SK-N-SH (cell line): ENCODE measurements around the gene LEPROT. TPM values are rescaled to one million over a fixed set of nuclear protein-coding genes. Genes with fewer than 3 reads are reported as not detected.
A peak's percentile ranks its signal among the peaks of the same experiment; 100 is the strongest.

Experiments
- CTCF ChIA-PET: fragments of 300-600, 350-600 bp; formaldehyde crosslinking; extraction: SDS; loops from one replicate; lab custom pipeline; 2021; lab: Yijun Ruan, JAX
- POLR2A ChIA-PET: fragments of 350-600 bp; sonication (Branson Sonifier 250); formaldehyde crosslinking; extraction: SDS; loops from one replicate; lab custom pipeline; 2020; ENCODE audit warnings: antibody characterized with exemption, inconsistent platforms; lab: Yijun Ruan, JAX
- DNase-seq: peaks from one replicate; pipeline ENCODE4 v3.0.0; 2012
- H2AFZ ChIP-seq: fragments of 200-600 bp; sonication (generic); 2 replicates; pipeline ENCODE4 v1.8.1; 2016; ENCODE audit warnings: antibody characterized with exemption, mild to moderate bottlenecking, low read depth
- H3F3A ChIP-seq: fragments of 200-600 bp; sonication (generic); replicated peaks from 2 replicates; pipeline ENCODE3; 2016; ENCODE audit warnings: antibody characterized with exemption, mild to moderate bottlenecking; ENCODE audit not compliant: insufficient read depth
- H3K27ac ChIP-seq, 2 experiments: fragments of 200-500 bp in 1 of 2; fragments of 200-600 bp in 1 of 2; sonication (Bioruptor generic) in 1 of 2; sonication (generic), shearing (Covaris generic) in 1 of 2; 2 replicates each; pipeline versions ENCODE4 v1.5.1 to v1.6.1; 2014 to 2016; ENCODE audit warnings: low read depth in 2 of 2, inconsistent platforms in 1 of 2, low read length in 1 of 2, mild to moderate bottlenecking in 1 of 2, mixed read lengths in 1 of 2
- H3K27me3 ChIP-seq: fragments of 200-600 bp; sonication (generic), shearing (Covaris generic); 2 replicates; pipeline ENCODE4 v1.6.1; 2016; ENCODE audit warnings: mixed run types; ENCODE audit not compliant: insufficient read depth
- H3K36me3 ChIP-seq, 2 experiments: fragments of 200-500 bp in 1 of 2; fragments of 200-600 bp in 1 of 2; sonication (Bioruptor generic) in 1 of 2; sonication (generic) in 1 of 2; replicated peaks in 1 of 2; 2 replicates each; pipeline versions ENCODE3 to v1.5.1; 2014 to 2016; ENCODE audit warnings: low read length in 1 of 2, mild to moderate bottlenecking in 1 of 2; ENCODE audit not compliant: insufficient read depth in 2 of 2, control insufficient read depth in 1 of 2
- H3K4me1 ChIP-seq, 2 experiments: fragments of 200-500 bp in 1 of 2; fragments of 200-600 bp in 1 of 2; sonication (Bioruptor generic) in 1 of 2; sonication (generic), shearing (Covaris generic) in 1 of 2; 2 replicates each; pipeline versions ENCODE4 v1.5.1 to v1.6.1; 2014 to 2016; ENCODE audit warnings: low read depth in 1 of 2, low read length in 1 of 2, mixed run types in 1 of 2; ENCODE audit not compliant: insufficient read depth in 2 of 2, control insufficient read depth in 1 of 2
- H3K4me2 ChIP-seq: fragments of 200-600 bp; sonication (generic), shearing (Covaris generic); 2 replicates; pipeline ENCODE4 v1.6.1; 2017; ENCODE audit warnings: mixed run types
- H3K4me3 ChIP-seq, 2 experiments: fragments of 200-500 bp in 1 of 2; fragments of 200-600 bp in 1 of 2; sonication (Bioruptor generic) in 1 of 2; sonication (generic), shearing (Covaris generic) in 1 of 2; 2 replicates each; pipeline versions ENCODE4 v1.5.1 to v1.8.1; 2014 to 2016; ENCODE audit warnings: low read depth in 2 of 2, inconsistent platforms in 1 of 2, low read length in 1 of 2, mild to moderate bottlenecking in 1 of 2, mixed read lengths in 1 of 2, moderate library complexity in 1 of 2
- H3K79me2 ChIP-seq: fragments of 200-600 bp; sonication (generic); 2 replicates; pipeline ENCODE4 v1.8.1; 2017; ENCODE audit warnings: mild to moderate bottlenecking; ENCODE audit not compliant: insufficient read depth
- H3K9ac ChIP-seq: fragments of 200-600 bp; sonication (generic); 2 replicates; pipeline ENCODE4 v1.6.1; 2017; ENCODE audit warnings: mixed run types
- H3K9me2 ChIP-seq: fragments of 200-600 bp; sonication (generic); 2 replicates; pipeline ENCODE4 v1.6.1; 2017; ENCODE audit warnings: mixed run types
- H3K9me3 ChIP-seq: fragments of 200-600 bp; sonication (generic); 2 replicates; pipeline ENCODE4 v1.6.1; 2017; ENCODE audit warnings: mixed run types, mild to moderate bottlenecking, moderate library complexity
- H4K20me1 ChIP-seq: fragments of 200-600 bp; sonication (generic); 2 replicates; pipeline ENCODE4 v1.6.1; 2017; ENCODE audit warnings: mild to moderate bottlenecking, mixed run types; ENCODE audit not compliant: insufficient read depth
- CHD2 ChIP-seq: fragments of 150-350 bp; IDR thresholded peaks from 2 replicates; pipeline ENCODE4 v1.6.1; 2018; ENCODE audit warnings: low read length; ENCODE audit not compliant: partially characterized antibody
- EZH2phosphoT487 ChIP-seq: fragments of 200-600 bp; sonication (generic); IDR thresholded peaks from 2 replicates; pipeline ENCODE4 v1.6.1; 2017; ENCODE audit warnings: low read depth, mixed run types, mild to moderate bottlenecking, antibody characterized with exemption, moderate library complexity, borderline replicate concordance
- FOSL2 ChIP-seq: IDR thresholded peaks from 2 replicates; pipeline ENCODE4 v1.4.0; 2012; ENCODE audit warnings: low read depth, mild to moderate bottlenecking, moderate library complexity, borderline replicate concordance
- FOXJ3 ChIP-seq: sonication (generic); formaldehyde crosslinking; IDR thresholded peaks from 2 replicates; pipeline ENCODE4 v1.5.1; 2020; ENCODE audit warnings: mild to moderate bottlenecking, missing genetic modification reagents
- FOXM1 ChIP-seq: IDR thresholded peaks from 2 replicates; pipeline ENCODE4 v1.4.0; 2012; ENCODE audit warnings: low read depth, mild to moderate bottlenecking
- MXI1 ChIP-seq: IDR thresholded peaks from 2 replicates; pipeline ENCODE4 v1.6.1; 2012; ENCODE audit warnings: mild to moderate bottlenecking, low read depth, low read length, improper control_type of control experiment
- NFIC ChIP-seq: IDR thresholded peaks from 2 replicates; pipeline ENCODE4 v1.4.0; 2012; ENCODE audit warnings: borderline replicate concordance
- NRF1 ChIP-seq: IDR thresholded peaks from 2 replicates; pipeline ENCODE4 v1.6.1; 2012; ENCODE audit warnings: low read depth, mild to moderate bottlenecking, low read length
- RFX5 ChIP-seq: IDR thresholded peaks from 2 replicates; pipeline ENCODE4 v1.6.1; 2012; ENCODE audit warnings: mild to moderate bottlenecking, improper control_type of control experiment, low read length
- RXRA ChIP-seq: IDR thresholded peaks from 2 replicates; pipeline ENCODE4 v1.4.0; 2012; ENCODE audit warnings: low read depth, mild to moderate bottlenecking, borderline replicate concordance
- SIN3A ChIP-seq: IDR thresholded peaks from 2 replicates; pipeline ENCODE4 v1.6.1; 2012; ENCODE audit warnings: low read depth, mild to moderate bottlenecking, low read length, moderate library complexity, borderline replicate concordance
- SMC3 ChIP-seq: IDR thresholded peaks from 2 replicates; pipeline ENCODE4 v1.6.1; 2012; ENCODE audit warnings: low read depth, low read length, improper control_type of control experiment
- TAF1 ChIP-seq: IDR thresholded peaks from 2 replicates; pipeline ENCODE4 v1.6.1; 2012; ENCODE audit warnings: low read depth, mild to moderate bottlenecking, low read length, moderate library complexity, borderline replicate concordance
- TEAD4 ChIP-seq: IDR thresholded peaks from 2 replicates; pipeline ENCODE4 v1.4.0; 2012; ENCODE audit warnings: mild to moderate bottlenecking, borderline replicate concordance; ENCODE audit not compliant: insufficient read depth
- YY1 ChIP-seq: IDR thresholded peaks from 2 replicates; pipeline ENCODE4 v1.4.0; 2012; ENCODE audit warnings: low read depth, mild to moderate bottlenecking
- WGBS: methylation state at CpG from one replicate; pipeline ENCODE4 v1.1.6; 2017; ENCODE audit warnings: low lambda C conversion rate; 5-methylcytosine and 5-hydroxymethylcytosine counted together
- polyA plus RNA-seq, 3 experiments: library from polyadenylated mRNA; depleted of rRNA; stranded (reverse); fragments of >200 nt; gene quantifications; 2 replicates each; pipeline ENCODE4 v1.2.3, GENCODE V29; 2012
- TF ChIP-seq, protein P1 (sequence below): IDR thresholded peaks from 2 replicates; pipeline ENCODE4 v1.4.0; 2012; ENCODE audit warnings: low read depth, borderline replicate concordance
- TF ChIP-seq, protein P2 (sequence below): IDR thresholded peaks from 2 replicates; pipeline ENCODE4 v1.4.0; 2012; ENCODE audit warnings: low read depth
- TF ChIP-seq, protein P3 (sequence below): IDR thresholded peaks from 2 replicates; pipeline ENCODE4 v1.6.1; 2012; ENCODE audit warnings: mild to moderate bottlenecking, low read depth, low read length, moderate library complexity
- TF ChIP-seq, protein P4 (sequence below): fragments of 150-350 bp; IDR thresholded peaks from 2 replicates; pipeline ENCODE4 v1.6.1; 2016; ENCODE audit warnings: mild to moderate bottlenecking, low read depth, low read length

The LEPROT gene
- polyA plus RNA-seq, 1 of the 3 experiments (the other 2 are of a cell fraction) = 38.9 TPM

DNA sequence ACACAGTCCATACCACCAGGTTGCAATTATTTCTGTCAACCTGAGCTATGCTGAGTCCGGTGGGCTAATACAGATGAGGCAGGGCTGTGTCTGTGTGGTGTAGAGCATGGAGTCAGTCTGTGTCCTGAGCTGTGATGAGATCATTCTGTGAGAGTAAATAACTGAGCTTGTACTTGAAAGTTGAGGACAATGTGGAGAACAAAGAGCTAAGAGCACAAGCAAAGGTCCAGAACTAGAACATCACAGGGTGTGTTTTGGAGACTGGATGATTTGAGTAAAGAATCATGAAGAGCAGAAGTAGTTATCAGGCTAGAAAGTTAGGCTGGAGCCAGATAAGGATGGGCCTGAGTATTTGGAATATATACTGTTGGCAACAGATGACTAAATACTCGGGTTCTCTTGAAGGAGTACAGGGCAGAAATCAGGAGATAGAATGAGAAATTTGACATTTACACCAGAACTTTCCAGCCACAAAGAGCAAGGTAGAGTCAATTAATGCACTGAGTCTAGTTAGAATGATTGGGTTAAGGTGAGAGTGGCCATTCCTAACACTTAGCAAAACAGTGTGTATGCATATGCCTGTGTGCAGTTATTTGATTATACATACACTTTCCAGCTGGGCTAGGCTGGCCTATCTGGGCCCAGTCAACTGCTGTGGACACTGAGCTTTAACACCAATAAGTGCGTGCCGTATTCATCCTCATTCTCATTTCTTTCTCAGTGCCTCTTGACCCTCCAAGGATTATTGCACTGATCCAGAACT, 48.8 kb downstream of the LEPROT start:
- no peak for DNase-seq
- WGBS = 46% methylated on average over 4 of the region's 4 CpGs
- Histone ChIP-seq H3K27ac (no peak overlapping the region), H3K4me2 (no peak overlapping the region), H3K27me3 (no peaks in the 10 kb centered on the region), H2AFZ (no peak overlapping the region), H3K4me3 (no peak overlapping the region), H3K36me3 (no peaks in the 10 kb centered on the region), H3K9ac (no peak overlapping the region), H3K79me2 (no peaks in the 10 kb centered on the region), H3K4me1 (peaks cover 4 to 8% of the 10 kb centered on the region in 2 experiments; a peak in 3 of 4 replicates), H3K9me2 (no peaks in the 10 kb centered on the region), H3K9me3 (no peaks in the 10 kb centered on the region), H4K20me1 (no peaks in the 10 kb centered on the region), H3F3A (no peaks in the 10 kb centered on the region)
- CTCF ChIA-PET = interaction anchor here (0.6 to 3.8 kb wide), 4 partner anchors 10 to 218 kb away, joined by 3 to 22 read pairs (median 6); no protein-coding TSS in a partner anchor
- TF ChIP-seq SMC3 (no peak), RFX5 (no peak), TEAD4 (no peak), FOXJ3 (no peak), YY1 (no peak), NRF1 (no peak), FOSL2 (no peak), CHD2 (no peak)
- TF ChIP-seq, protein P1, sequence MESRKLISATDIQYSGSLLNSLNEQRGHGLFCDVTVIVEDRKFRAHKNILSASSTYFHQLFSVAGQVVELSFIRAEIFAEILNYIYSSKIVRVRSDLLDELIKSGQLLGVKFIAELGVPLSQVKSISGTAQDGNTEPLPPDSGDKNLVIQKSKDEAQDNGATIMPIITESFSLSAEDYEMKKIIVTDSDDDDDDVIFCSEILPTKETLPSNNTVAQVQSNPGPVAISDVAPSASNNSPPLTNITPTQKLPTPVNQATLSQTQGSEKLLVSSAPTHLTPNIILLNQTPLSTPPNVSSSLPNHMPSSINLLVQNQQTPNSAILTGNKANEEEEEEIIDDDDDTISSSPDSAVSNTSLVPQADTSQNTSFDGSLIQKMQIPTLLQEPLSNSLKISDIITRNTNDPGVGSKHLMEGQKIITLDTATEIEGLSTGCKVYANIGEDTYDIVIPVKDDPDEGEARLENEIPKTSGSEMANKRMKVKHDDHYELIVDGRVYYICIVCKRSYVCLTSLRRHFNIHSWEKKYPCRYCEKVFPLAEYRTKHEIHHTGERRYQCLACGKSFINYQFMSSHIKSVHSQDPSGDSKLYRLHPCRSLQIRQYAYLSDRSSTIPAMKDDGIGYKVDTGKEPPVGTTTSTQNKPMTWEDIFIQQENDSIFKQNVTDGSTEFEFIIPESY = no peak
- TF ChIP-seq, protein P2, sequence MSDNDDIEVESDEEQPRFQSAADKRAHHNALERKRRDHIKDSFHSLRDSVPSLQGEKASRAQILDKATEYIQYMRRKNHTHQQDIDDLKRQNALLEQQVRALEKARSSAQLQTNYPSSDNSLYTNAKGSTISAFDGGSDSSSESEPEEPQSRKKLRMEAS = no peak
- POLR2A ChIA-PET = no interaction called here

DNA sequence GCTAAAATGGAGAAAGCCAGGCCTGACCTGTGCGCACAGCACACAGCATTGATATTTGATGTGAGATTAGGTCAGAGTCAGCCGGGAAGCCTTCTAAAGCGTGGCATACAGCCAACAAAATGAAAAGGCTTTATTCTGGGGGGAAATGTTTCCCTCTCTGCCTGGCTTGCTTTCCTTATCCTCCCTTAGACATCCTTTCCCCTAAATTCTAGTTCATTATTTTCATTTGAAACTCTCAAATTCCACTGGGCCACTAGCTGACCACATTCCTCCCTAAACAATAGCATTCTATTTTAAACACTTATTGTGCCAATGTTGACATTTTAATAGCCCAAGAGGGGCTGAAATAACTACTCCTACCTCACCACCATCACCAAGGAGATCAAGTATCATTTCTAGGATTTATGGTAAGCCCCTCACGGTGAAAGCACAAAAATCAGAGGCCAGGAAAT, 49.4 kb downstream of the LEPROT start:
- WGBS = 76% methylated on average over 4 of the region's 4 CpGs
- Histone ChIP-seq H3K4me2 (no peak overlapping the region), H3K9me3 (no peaks in the 10 kb centered on the region), H3K27me3 (no peaks in the 10 kb centered on the region), H3K9ac (no peak overlapping the region), H3F3A (no peaks in the 10 kb centered on the region), H3K79me2 (no peaks in the 10 kb centered on the region), H3K4me1 (peaks cover 4 to 8% of the 10 kb centered on the region in 2 experiments; a peak in 3 of 4 replicates), H3K9me2 (no peaks in the 10 kb centered on the region), H3K4me3 (no peak overlapping the region), H3K27ac (no peak overlapping the region), H4K20me1 (no peaks in the 10 kb centered on the region), H3K36me3 (no peaks in the 10 kb centered on the region), H2AFZ (no peak overlapping the region)
- ChIA-PET POLR2A (no interaction called here), CTCF (interaction anchor here (2.1 to 3.8 kb wide), 2 partner anchors 11 to 218 kb away, joined by 8 to 22 read pairs; no protein-coding TSS in a partner anchor)
- DNase-seq = peak; percentile 24
- TF ChIP-seq NFIC (no peak), FOSL2 (no peak), NRF1 (no peak), RXRA (no peak), TAF1 (no peak), EZH2phosphoT487 (no peak), FOXM1 (no peak), MXI1 (no peak), FOXJ3 (no peak), RFX5 (no peak), SIN3A (no peak)
- TF ChIP-seq, protein P3, sequence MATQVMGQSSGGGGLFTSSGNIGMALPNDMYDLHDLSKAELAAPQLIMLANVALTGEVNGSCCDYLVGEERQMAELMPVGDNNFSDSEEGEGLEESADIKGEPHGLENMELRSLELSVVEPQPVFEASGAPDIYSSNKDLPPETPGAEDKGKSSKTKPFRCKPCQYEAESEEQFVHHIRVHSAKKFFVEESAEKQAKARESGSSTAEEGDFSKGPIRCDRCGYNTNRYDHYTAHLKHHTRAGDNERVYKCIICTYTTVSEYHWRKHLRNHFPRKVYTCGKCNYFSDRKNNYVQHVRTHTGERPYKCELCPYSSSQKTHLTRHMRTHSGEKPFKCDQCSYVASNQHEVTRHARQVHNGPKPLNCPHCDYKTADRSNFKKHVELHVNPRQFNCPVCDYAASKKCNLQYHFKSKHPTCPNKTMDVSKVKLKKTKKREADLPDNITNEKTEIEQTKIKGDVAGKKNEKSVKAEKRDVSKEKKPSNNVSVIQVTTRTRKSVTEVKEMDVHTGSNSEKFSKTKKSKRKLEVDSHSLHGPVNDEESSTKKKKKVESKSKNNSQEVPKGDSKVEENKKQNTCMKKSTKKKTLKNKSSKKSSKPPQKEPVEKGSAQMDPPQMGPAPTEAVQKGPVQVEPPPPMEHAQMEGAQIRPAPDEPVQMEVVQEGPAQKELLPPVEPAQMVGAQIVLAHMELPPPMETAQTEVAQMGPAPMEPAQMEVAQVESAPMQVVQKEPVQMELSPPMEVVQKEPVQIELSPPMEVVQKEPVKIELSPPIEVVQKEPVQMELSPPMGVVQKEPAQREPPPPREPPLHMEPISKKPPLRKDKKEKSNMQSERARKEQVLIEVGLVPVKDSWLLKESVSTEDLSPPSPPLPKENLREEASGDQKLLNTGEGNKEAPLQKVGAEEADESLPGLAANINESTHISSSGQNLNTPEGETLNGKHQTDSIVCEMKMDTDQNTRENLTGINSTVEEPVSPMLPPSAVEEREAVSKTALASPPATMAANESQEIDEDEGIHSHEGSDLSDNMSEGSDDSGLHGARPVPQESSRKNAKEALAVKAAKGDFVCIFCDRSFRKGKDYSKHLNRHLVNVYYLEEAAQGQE = no peak
- TF ChIP-seq, protein P4, sequence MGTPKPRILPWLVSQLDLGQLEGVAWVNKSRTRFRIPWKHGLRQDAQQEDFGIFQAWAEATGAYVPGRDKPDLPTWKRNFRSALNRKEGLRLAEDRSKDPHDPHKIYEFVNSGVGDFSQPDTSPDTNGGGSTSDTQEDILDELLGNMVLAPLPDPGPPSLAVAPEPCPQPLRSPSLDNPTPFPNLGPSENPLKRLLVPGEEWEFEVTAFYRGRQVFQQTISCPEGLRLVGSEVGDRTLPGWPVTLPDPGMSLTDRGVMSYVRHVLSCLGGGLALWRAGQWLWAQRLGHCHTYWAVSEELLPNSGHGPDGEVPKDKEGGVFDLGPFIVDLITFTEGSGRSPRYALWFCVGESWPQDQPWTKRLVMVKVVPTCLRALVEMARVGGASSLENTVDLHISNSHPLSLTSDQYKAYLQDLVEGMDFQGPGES = no peak
